Nephron (organoid): ENCODE measurements around the gene KLHL29.

Source experiments
- H3K27ac Mint-ChIP-seq, 3 experiments: 2 replicates each; pipeline ENCODE4 v1.8.0; 2020; ENCODE audit warnings: mixed read lengths in 3 of 3, mild to moderate bottlenecking in 2 of 3, moderate library complexity in 1 of 3
- H3K27me3 Mint-ChIP-seq: 2 replicates; pipeline ENCODE4 v1.8.0; 2021; ENCODE audit warnings: low read depth, mild to moderate bottlenecking, moderate library complexity, mixed read lengths
- H3K36me3 Mint-ChIP-seq: 2 replicates; pipeline ENCODE4 v1.8.0; 2020; ENCODE audit warnings: low read depth, mixed read lengths
- H3K4me1 Mint-ChIP-seq: 2 replicates; pipeline ENCODE4 v1.8.0; 2020; ENCODE audit warnings: mixed read lengths
- H3K4me3 Mint-ChIP-seq, 3 experiments: 2 replicates each; pipeline ENCODE4 v1.8.0; 2020; ENCODE audit warnings: mild to moderate bottlenecking in 3 of 3, mixed read lengths in 3 of 3, moderate library complexity in 2 of 3
- H3K9me3 Mint-ChIP-seq: 2 replicates; pipeline ENCODE4 v1.8.0; 2020; ENCODE audit warnings: mixed read lengths
- CTCF ChIP-seq, 3 experiments: fragments of 200-600 bp; sonication (generic); IDR thresholded peaks; one replicate each; pipeline ENCODE4 v1.5.0; 2021; ENCODE audit warnings: antibody characterized with exemption in 3 of 3; ENCODE audit not compliant: unreplicated experiment in 3 of 3

Gene KLHL29

GRCh38 chr2:23507267-23508065 lies 122.5 kb downstream of the KLHL29 start:
- H3K27ac Mint-ChIP-seq: peak overlapping the region; percentile 65 to 82 (median 67)
- no peaks in the 10 kb centered on the region for H3K9me3 Mint-ChIP-seq
- H3K27me3 Mint-ChIP-seq: peaks cover 4% of the 10 kb centered on the region
- no peaks in the 10 kb centered on the region for H3K36me3 Mint-ChIP-seq
- no peak overlapping the region for H3K4me3 Mint-ChIP-seq
- peaks cover 63% of the 10 kb centered on the region for H3K4me1 Mint-ChIP-seq
- no peak for TF ChIP-seq CTCF (IDR thresholded peaks at IDR 0.05; ENCODE audit: unreplicated experiment in 3 of 3)

GRCh38 chr2:23508066-23508390 lies 123.0 kb downstream of the KLHL29 start:
- H3K9me3 Mint-ChIP-seq: no peaks in the 10 kb centered on the region
- no peak overlapping the region for H3K4me3 Mint-ChIP-seq
- peak overlapping the region; percentile 24 to 73 (median 45) for H3K27ac Mint-ChIP-seq
- no peak for TF ChIP-seq CTCF (IDR thresholded peaks at IDR 0.05; ENCODE audit: unreplicated experiment in 3 of 3)
- no peaks in the 10 kb centered on the region for H3K36me3 Mint-ChIP-seq
- H3K4me1 Mint-ChIP-seq: peaks cover 61% of the 10 kb centered on the region
- peaks cover 4% of the 10 kb centered on the region for H3K27me3 Mint-ChIP-seq

- Mint-ChIP-seq H3K27ac (peak overlapping the region; percentile 58 to 96 (median 83)), H3K27me3 (peaks cover 4% of the 10 kb centered on the region), H3K4me3 (peak overlapping the region in 1 of 3 experiments; percentile 12), H3K36me3 (no peaks in the 10 kb centered on the region), H3K9me3 (no peaks in the 10 kb centered on the region), H3K4me1 (peaks cover 61% of the 10 kb centered on the region)
- TF ChIP-seq CTCF (IDR thresholded peaks at IDR 0.05; ENCODE audit: unreplicated experiment in 3 of 3): no peak
These were observed 124.1 kb downstream of the KLHL29 start for GRCh38 chr2:23509103-23509502.

- Mint-ChIP-seq H3K9me3 (no peaks in the 10 kb centered on the region), H3K36me3 (no peaks in the 10 kb centered on the region)
These were observed 124.8 kb downstream of the KLHL29 start for GRCh38 chr2:23509596-23510292.

GRCh38 chr2:23510471-23510870 lies 125.5 kb downstream of the KLHL29 start:
- Mint-ChIP-seq H3K36me3 (no peaks in the 10 kb centered on the region), H3K27me3 (peaks cover 10% of the 10 kb centered on the region), H3K4me1 (peaks cover 69% of the 10 kb centered on the region), H3K27ac (peak overlapping the region; percentile 10 to 83 (median 58)), H3K4me3 (no peak overlapping the region), H3K9me3 (no peaks in the 10 kb centered on the region)
- TF ChIP-seq CTCF (IDR thresholded peaks at IDR 0.05; ENCODE audit: unreplicated experiment in 3 of 3): no peak

More at GRCh38 chr2:23509596-23510292, 124.8 kb downstream of the KLHL29 start:
- H3K4me3 Mint-ChIP-seq: no peak overlapping the region
- peaks cover 4% of the 10 kb centered on the region for H3K27me3 Mint-ChIP-seq
- peaks cover 66% of the 10 kb centered on the region for H3K4me1 Mint-ChIP-seq
- TF ChIP-seq CTCF (IDR thresholded peaks at IDR 0.05; ENCODE audit: unreplicated experiment in 3 of 3): no peak
- H3K27ac Mint-ChIP-seq: peak overlapping the region; percentile 58 to 96 (median 83)
